ENCODE data around the gene MRPS22. TPM values are rescaled to one million over a fixed set of nuclear protein-coding genes. Genes with fewer than 3 reads are reported as not detected.

Gene MRPS22
- total and polyA plus RNA-seq, 8 donors: 9.6 to 75.8 (median 43.7) TPM

- Histone ChIP-seq H3K4me3 (no peak overlapping the region), H3K9me3 (no peaks in the 10 kb centered on the region), H3K27ac (no peak overlapping the region), H3K36me3 (no peaks in the 10 kb centered on the region), H3K27me3 (peaks cover 0 to 52% (median 0%) of the 10 kb centered on the region in 3 donors), H3K4me1 (no peaks in the 10 kb centered on the region)
- TF ChIP-seq EP300 (IDR thresholded peaks at IDR 0.05) (no peak), POLR2AphosphoS5 (IDR thresholded peaks at IDR 0.05) (no peak), POLR2A (IDR thresholded peaks at IDR 0.05) (no peak), CTCF (IDR thresholded peaks at IDR 0.05) (no peak)
- no peak for DNase-seq
- intact Hi-C loops (cut with DNase I; ENCODE audit: low total_unique reads): no loop called here
- WGBS, 5 donors: 72 to 90% (median 86%) methylated on average over 2 of the region's 2 CpGs
These were observed 30.9 kb upstream of the MRPS22 start for GRCh38 chr3:139312959-139313358.

GRCh38 chr3:139313921-139314320 is 29.9 kb upstream of the MRPS22 start:
- no peaks in the 10 kb centered on the region for H3K4me1 ChIP-seq
- intact Hi-C loops (cut with DNase I; ENCODE audit: low total_unique reads): no loop called here
- H3K27ac ChIP-seq: no peak overlapping the region
- no peak for DNase-seq
- 73 to 82% (median 77%) methylated on average over 5 of the region's 5 CpGs for WGBS, 5 donors
- no peak overlapping the region for H3K4me3 ChIP-seq
- no peaks in the 10 kb centered on the region for H3K9me3 ChIP-seq
- no peaks in the 10 kb centered on the region for H3K36me3 ChIP-seq
- TF ChIP-seq POLR2AphosphoS5 (IDR thresholded peaks at IDR 0.05) (no peak), POLR2A (IDR thresholded peaks at IDR 0.05) (no peak), EP300 (IDR thresholded peaks at IDR 0.05) (no peak), CTCF (IDR thresholded peaks at IDR 0.05) (no peak)
- H3K27me3 ChIP-seq: peaks cover 0 to 62% (median 0%) of the 10 kb centered on the region in 3 donors

GRCh38 chr3:139317215-139317614 is 26.6 kb upstream of the MRPS22 start:
- peaks cover 0 to 68% (median 0%) of the 10 kb centered on the region in 3 donors for H3K27me3 ChIP-seq
- intact Hi-C loops (cut with DNase I; ENCODE audit: low total_unique reads): no loop called here
- TF ChIP-seq POLR2AphosphoS5 (IDR thresholded peaks at IDR 0.05) (no peak), CTCF (IDR thresholded peaks at IDR 0.05) (no peak), POLR2A (IDR thresholded peaks at IDR 0.05) (no peak), EP300 (IDR thresholded peaks at IDR 0.05) (no peak)
- WGBS, 5 donors: 39 to 59% (median 50%) methylated on average over 6 of the region's 6 CpGs
- DNase-seq: no peak
- no peak overlapping the region for H3K4me3 ChIP-seq
- H3K27ac ChIP-seq: no peak overlapping the region
- H3K36me3 ChIP-seq: no peaks in the 10 kb centered on the region
- H3K4me1 ChIP-seq: no peaks in the 10 kb centered on the region
- H3K9me3 ChIP-seq: no peaks in the 10 kb centered on the region

GRCh38 chr3:139317660-139318430 is 26.0 kb upstream of the MRPS22 start:
- DNase-seq: no peak
- Histone ChIP-seq H3K27me3 (peaks cover 0 to 66% (median 0%) of the 10 kb centered on the region in 3 donors), H3K36me3 (no peaks in the 10 kb centered on the region), H3K4me1 (no peaks in the 10 kb centered on the region), H3K27ac (no peak overlapping the region), H3K9me3 (no peaks in the 10 kb centered on the region), H3K4me3 (no peak overlapping the region)
- intact Hi-C loops (cut with DNase I; ENCODE audit: low total_unique reads): no loop called here
- 83 to 92% (median 88%) methylated on average over 7 to 8 of the region's 8 CpGs for WGBS, 5 donors
- TF ChIP-seq CTCF (IDR thresholded peaks at IDR 0.05) (no peak), EP300 (IDR thresholded peaks at IDR 0.05) (no peak), POLR2AphosphoS5 (IDR thresholded peaks at IDR 0.05) (no peak), POLR2A (IDR thresholded peaks at IDR 0.05) (no peak)

Data from stomach (tissue), 9 donors.